ENCODE results near the gene SHC1. TPM values are rescaled to one million over a fixed set of nuclear protein-coding genes. Genes with fewer than 3 reads are reported as not detected.

The SHC1 gene
- polyA plus RNA-seq, 3 donors = 26.7 to 70.6 (median 31.5) TPM

DNA sequence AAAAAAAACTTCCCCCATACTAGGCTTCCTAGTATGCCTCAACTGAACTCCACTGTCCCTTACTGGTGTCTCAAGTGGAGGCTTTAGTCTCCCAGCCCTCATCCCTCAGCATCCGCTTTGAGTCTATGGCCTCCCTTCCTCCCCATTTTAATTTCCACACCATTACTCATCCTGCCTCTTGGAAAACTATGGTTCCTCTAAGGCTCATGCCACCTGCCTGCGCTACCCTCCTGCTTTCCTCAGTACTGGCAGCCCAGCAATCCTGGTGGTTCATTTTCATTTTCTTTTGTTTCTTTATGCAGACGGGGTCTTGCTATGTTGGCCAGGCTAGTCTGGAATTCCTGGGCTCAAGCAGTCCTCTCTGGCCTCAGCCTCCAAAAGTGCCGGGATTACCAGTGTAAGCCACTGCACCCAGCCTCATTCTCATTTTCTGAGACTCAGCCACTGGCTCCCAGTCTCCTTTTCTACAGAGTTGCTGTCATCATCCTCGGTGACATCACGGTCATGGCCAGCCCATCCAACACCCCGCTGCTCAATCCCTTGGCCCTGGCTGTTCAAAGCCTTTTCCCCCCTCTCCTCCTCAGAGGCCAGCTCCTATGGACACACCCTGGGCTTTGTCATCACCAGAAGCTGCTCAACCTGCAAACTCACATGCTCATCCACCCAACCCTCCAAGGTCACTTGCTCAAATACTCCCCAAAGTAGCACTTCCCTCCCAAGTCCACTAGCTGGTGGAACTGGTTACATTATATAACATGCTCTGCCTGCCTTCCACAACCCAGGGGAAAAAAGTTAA, 31.7 kb downstream of the SHC1 start:
- H3K27ac Mint-ChIP-seq = peak overlapping the region; percentile 45 to 100 (median 87)
- Histone ChIP-seq H3K27me3 (ENCODE audit: control insufficient read depth in 2 of 2, insufficient read depth in 2 of 2, low read length in 2 of 2) (no peaks in the 10 kb centered on the region), H2AFZ (ENCODE audit: insufficient read depth, low read depth, low read length, poor library complexity, severe bottlenecking) (no peak overlapping the region), H3K9ac (ENCODE audit: insufficient read depth, low read length, poor library complexity, severe bottlenecking) (no peak overlapping the region), H3K36me3 (replicated peaks in 1 of 2; ENCODE audit: control insufficient read depth in 1 of 2, insufficient read depth in 2 of 2, low read length in 2 of 2) (no peaks in the 10 kb centered on the region), H3K4me3 (replicated peaks in 1 of 3; ENCODE audit: low read depth in 2 of 3, low read length in 3 of 3) (no peak overlapping the region), H3K79me2 (ENCODE audit: insufficient read depth, low read length) (peaks cover 15% of the 10 kb centered on the region), H3K27ac (ENCODE audit: low read depth in 1 of 2, low read length in 2 of 2) (no peak overlapping the region), H3K4me2 (replicated peaks; ENCODE audit: extremely low read depth, low read length, poor library complexity, severe bottlenecking) (no peak overlapping the region), H3K9me3 (replicated peaks in 1 of 2; ENCODE audit: control insufficient read depth in 1 of 2, insufficient read depth in 1 of 2, low read length in 2 of 2) (no peaks in the 10 kb centered on the region), H3K4me1 (ENCODE audit: control insufficient read depth in 1 of 2, insufficient read depth in 2 of 2, low read length in 2 of 2) (peaks cover 51 to 64% of the 10 kb centered on the region in 2 donors), H4K20me1 (ENCODE audit: insufficient read depth, low read length) (no peaks in the 10 kb centered on the region)
- H3K36me3 Mint-ChIP-seq = peaks cover 3% of the 10 kb centered on the region in 2 donors
- DNase-seq = peak in 2 of 3 donors; percentile 31 to 50
- peaks cover 0 to 2% (median 0%) of the 10 kb centered on the region in 3 donors for H3K27me3 Mint-ChIP-seq (ENCODE audit: low read depth in 3 of 3)
- peak overlapping the region in 1 of 2 donors; percentile 8 for H3K4me3 Mint-ChIP-seq
- H3K9me3 Mint-ChIP-seq = peaks cover 0 to 2% (median 0%) of the 10 kb centered on the region in 7 donors
- peaks cover 78% of the 10 kb centered on the region for H3K4me1 Mint-ChIP-seq
- TF ChIP-seq, protein P1, sequence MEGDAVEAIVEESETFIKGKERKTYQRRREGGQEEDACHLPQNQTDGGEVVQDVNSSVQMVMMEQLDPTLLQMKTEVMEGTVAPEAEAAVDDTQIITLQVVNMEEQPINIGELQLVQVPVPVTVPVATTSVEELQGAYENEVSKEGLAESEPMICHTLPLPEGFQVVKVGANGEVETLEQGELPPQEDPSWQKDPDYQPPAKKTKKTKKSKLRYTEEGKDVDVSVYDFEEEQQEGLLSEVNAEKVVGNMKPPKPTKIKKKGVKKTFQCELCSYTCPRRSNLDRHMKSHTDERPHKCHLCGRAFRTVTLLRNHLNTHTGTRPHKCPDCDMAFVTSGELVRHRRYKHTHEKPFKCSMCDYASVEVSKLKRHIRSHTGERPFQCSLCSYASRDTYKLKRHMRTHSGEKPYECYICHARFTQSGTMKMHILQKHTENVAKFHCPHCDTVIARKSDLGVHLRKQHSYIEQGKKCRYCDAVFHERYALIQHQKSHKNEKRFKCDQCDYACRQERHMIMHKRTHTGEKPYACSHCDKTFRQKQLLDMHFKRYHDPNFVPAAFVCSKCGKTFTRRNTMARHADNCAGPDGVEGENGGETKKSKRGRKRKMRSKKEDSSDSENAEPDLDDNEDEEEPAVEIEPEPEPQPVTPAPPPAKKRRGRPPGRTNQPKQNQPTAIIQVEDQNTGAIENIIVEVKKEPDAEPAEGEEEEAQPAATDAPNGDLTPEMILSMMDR (IDR thresholded peaks at IDR 0.05) = no peak
- 100% methylated on average over 7 of the region's 7 CpGs for WGBS (ENCODE audit: insufficient coverage)
- intact Hi-C loops (cut with micrococcal nuclease) = loop anchor here in 1 of 2 donors (10.0 kb wide), 1 partner anchor 384 kb away; the partner anchor contains the start of gene UBE2Q1

DNA sequence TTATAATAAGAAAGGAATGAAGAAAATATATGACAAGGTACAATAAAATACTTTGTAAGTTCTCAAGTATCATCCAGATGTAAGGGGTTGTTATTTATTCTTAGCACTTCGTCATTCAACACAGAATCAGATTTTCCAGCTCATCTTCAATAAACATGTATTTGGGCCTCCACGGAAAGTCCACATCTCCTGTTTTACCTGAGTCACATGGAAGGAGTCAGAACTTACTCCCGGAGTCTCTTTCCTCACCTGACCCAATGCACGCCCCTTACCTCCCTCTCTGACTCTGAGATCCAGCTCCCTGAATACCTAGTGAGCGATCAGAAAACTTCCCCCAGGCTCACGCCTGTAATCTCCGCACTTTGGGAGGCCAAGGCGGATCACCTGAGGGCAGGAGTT, 32.6 kb downstream of the SHC1 start:
- H3K9ac ChIP-seq (ENCODE audit: insufficient read depth, low read length, poor library complexity, severe bottlenecking) = peak overlapping the region; percentile 95
- H3K27ac ChIP-seq (ENCODE audit: low read depth in 1 of 2, low read length in 2 of 2) = peak overlapping the region; percentile 97 to 100
- no peaks in the 10 kb centered on the region for H3K9me3 ChIP-seq (replicated peaks in 1 of 2; ENCODE audit: control insufficient read depth in 1 of 2, insufficient read depth in 1 of 2, low read length in 2 of 2)
- peak overlapping the region; percentile 99 to 100 (median 99) for H3K27ac Mint-ChIP-seq
- peaks cover 3% of the 10 kb centered on the region in 2 donors for H3K36me3 Mint-ChIP-seq
- no peak for DNase-seq
- peaks cover 0 to 2% (median 0%) of the 10 kb centered on the region in 7 donors for H3K9me3 Mint-ChIP-seq
- intact Hi-C loops (cut with micrococcal nuclease) = loop anchor here in 1 of 2 donors (10.0 kb wide), 1 partner anchor 383 kb away; the partner anchor contains the start of gene UBE2Q1
- WGBS (ENCODE audit: insufficient coverage) = 98% methylated on average over 7 of the region's 8 CpGs
- TF ChIP-seq, protein P1 (IDR thresholded peaks at IDR 0.05) = no peak
- peaks cover 15% of the 10 kb centered on the region for H3K79me2 ChIP-seq (ENCODE audit: insufficient read depth, low read length)
- peaks cover 0 to 2% (median 0%) of the 10 kb centered on the region in 3 donors for H3K27me3 Mint-ChIP-seq (ENCODE audit: low read depth in 3 of 3)
- peak overlapping the region; percentile 90 for H2AFZ ChIP-seq (ENCODE audit: insufficient read depth, low read depth, low read length, poor library complexity, severe bottlenecking)
- H3K4me1 Mint-ChIP-seq = peaks cover 69% of the 10 kb centered on the region
- no peaks in the 10 kb centered on the region for H3K36me3 ChIP-seq (replicated peaks in 1 of 2; ENCODE audit: control insufficient read depth in 1 of 2, insufficient read depth in 2 of 2, low read length in 2 of 2)
- peak overlapping the region; percentile 53 to 78 (median 76) for H3K4me3 ChIP-seq (replicated peaks in 1 of 3; ENCODE audit: low read depth in 2 of 3, low read length in 3 of 3)
- H4K20me1 ChIP-seq (ENCODE audit: insufficient read depth, low read length) = no peaks in the 10 kb centered on the region
- H3K27me3 ChIP-seq (ENCODE audit: control insufficient read depth in 2 of 2, insufficient read depth in 2 of 2, low read length in 2 of 2) = no peaks in the 10 kb centered on the region
- peak overlapping the region; percentile 90 for H3K4me2 ChIP-seq (replicated peaks; ENCODE audit: extremely low read depth, low read length, poor library complexity, severe bottlenecking)
- peaks cover 42 to 56% of the 10 kb centered on the region in 2 donors for H3K4me1 ChIP-seq (ENCODE audit: control insufficient read depth in 1 of 2, insufficient read depth in 2 of 2, low read length in 2 of 2)
- peak overlapping the region; percentile 28 to 99 for H3K4me3 Mint-ChIP-seq

Measured in CD14-positive monocyte (primary cell).